Uterus (tissue), 2 donors: ENCODE results near the gene RRAS2.

Source experiments
- POLR2A ChIP-seq, 2 donors: fragments of 450-650 bp; IDR thresholded peaks; one replicate each; pipeline ENCODE4 v1.6.1; 2016; ENCODE audit warnings: antibody characterized with exemption in 2 of 2, mild to moderate bottlenecking in 1 of 2, moderate library complexity in 1 of 2
- TF ChIP-seq, protein P1 (sequence below), 4 experiments: fragments of 200-600 bp in 2 of 4; fragments of 450-650 bp in 2 of 4; sonication (generic) in 2 of 4; IDR thresholded peaks; one replicate each; pipeline ENCODE4 v1.5.1; 2016 to 2019; ENCODE audit warnings: antibody characterized with exemption in 4 of 4, mild to moderate bottlenecking in 2 of 4, moderate library complexity in 1 of 4

DNA sequence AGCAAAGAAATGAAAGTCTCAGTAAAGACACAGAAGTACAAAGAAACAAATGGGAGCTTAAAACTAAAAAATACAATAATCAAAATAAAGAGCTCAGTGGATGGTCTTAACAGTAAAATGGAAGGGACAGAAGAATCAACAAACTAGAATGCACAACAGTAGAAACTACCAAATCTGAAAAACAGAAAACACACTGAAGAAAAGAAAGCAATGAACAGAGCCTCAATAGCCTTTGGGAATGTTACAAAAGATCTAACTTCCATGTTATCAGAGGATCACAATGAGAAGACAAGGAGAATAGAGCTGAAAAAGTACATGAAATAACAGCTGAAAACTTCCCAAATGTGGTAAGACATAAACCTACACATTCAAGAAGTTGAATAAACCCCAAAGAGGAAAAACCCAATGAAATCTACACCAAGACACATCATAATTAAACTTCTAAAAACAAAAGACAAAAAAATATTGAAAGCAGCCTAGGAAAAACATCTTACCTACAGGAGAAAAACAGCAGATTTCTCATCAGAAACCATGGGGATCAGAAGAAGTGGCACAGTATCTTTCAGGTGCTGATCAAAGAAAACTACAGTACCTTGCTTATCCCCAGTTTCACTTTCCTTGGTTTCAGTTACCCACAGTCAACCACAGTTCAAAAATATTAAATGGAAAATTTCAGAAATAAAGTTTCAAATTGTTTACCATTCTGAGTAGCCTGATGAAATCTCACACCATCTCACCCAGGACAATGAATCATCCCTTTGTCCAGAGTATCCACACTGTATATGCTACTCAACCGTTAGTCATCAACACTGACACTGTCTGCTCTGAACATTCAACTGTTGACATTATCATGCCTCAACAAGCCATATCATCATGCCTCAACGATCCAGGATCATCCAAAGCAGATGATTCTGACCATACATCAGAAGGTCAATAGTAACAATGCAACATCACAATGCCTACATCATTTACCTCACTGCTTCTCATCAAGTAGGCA, 22.2 kb downstream of the RRAS2 start:
- TF ChIP-seq, protein P1, sequence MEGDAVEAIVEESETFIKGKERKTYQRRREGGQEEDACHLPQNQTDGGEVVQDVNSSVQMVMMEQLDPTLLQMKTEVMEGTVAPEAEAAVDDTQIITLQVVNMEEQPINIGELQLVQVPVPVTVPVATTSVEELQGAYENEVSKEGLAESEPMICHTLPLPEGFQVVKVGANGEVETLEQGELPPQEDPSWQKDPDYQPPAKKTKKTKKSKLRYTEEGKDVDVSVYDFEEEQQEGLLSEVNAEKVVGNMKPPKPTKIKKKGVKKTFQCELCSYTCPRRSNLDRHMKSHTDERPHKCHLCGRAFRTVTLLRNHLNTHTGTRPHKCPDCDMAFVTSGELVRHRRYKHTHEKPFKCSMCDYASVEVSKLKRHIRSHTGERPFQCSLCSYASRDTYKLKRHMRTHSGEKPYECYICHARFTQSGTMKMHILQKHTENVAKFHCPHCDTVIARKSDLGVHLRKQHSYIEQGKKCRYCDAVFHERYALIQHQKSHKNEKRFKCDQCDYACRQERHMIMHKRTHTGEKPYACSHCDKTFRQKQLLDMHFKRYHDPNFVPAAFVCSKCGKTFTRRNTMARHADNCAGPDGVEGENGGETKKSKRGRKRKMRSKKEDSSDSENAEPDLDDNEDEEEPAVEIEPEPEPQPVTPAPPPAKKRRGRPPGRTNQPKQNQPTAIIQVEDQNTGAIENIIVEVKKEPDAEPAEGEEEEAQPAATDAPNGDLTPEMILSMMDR (IDR thresholded peaks at IDR 0.05): no peak
- TF ChIP-seq POLR2A (IDR thresholded peaks at IDR 0.05): no peak
